Endodermal cell (in vitro differentiated cells): ENCODE data around the gene NCAM1. TPM values are rescaled to one million over a fixed set of nuclear protein-coding genes. Genes with fewer than 3 reads are reported as not detected.

Experiments
- DNase-seq: peaks from one replicate; pipeline ENCODE4 v3.0.0-alpha.2; 2017
- H3K27ac ChIP-seq: 2 replicates; pipeline ENCODE4 v1.5.1; 2013; ENCODE audit warnings: mild to moderate bottlenecking, low read depth, low read length, moderate library complexity
- H3K27me3 ChIP-seq: 2 replicates; pipeline ENCODE4 v1.6.1; 2013; ENCODE audit warnings: mild to moderate bottlenecking, low read length, moderate library complexity; ENCODE audit not compliant: insufficient read depth, control insufficient read depth, poor library complexity, severe bottlenecking
- H3K36me3 ChIP-seq: 2 replicates; pipeline ENCODE4 v1.7.0; 2013; ENCODE audit warnings: mild to moderate bottlenecking, low read length, moderate library complexity; ENCODE audit not compliant: control insufficient read depth, insufficient read depth
- H3K4me1 ChIP-seq: one replicate; pipeline ENCODE4 v1.7.0; 2013; ENCODE audit warnings: low read length; ENCODE audit not compliant: control insufficient read depth, insufficient read depth
- H3K4me3 ChIP-seq: 2 replicates; pipeline ENCODE4 v1.5.1; 2013; ENCODE audit warnings: mild to moderate bottlenecking, low read length, moderate library complexity
- H3K9ac ChIP-seq: 2 replicates; pipeline ENCODE4 v1.6.1; 2013; ENCODE audit warnings: mild to moderate bottlenecking, low read length, moderate library complexity; ENCODE audit not compliant: poor library complexity, severe bottlenecking; ENCODE audit errors: extremely low read depth
- H3K9me3 ChIP-seq: 2 replicates; pipeline ENCODE4 v1.6.1; 2013; ENCODE audit warnings: mild to moderate bottlenecking, low read length, moderate library complexity; ENCODE audit not compliant: control insufficient read depth
- H3K27ac Mint-ChIP-seq: 2 replicates; pipeline ENCODE4 v1.8.0; 2020; ENCODE audit warnings: mixed read lengths
- H3K27me3 Mint-ChIP-seq: 2 replicates; pipeline ENCODE4 v1.8.0; 2021; ENCODE audit warnings: mild to moderate bottlenecking, mixed read lengths; ENCODE audit not compliant: insufficient read depth
- H3K36me3 Mint-ChIP-seq: 2 replicates; pipeline ENCODE4 v1.8.0; 2020; ENCODE audit warnings: low read depth, mixed read lengths
- H3K4me1 Mint-ChIP-seq: 2 replicates; pipeline ENCODE4 v1.8.0; 2020; ENCODE audit warnings: mixed read lengths
- H3K4me3 Mint-ChIP-seq: 2 replicates; pipeline ENCODE4 v1.8.0; 2020; ENCODE audit warnings: mild to moderate bottlenecking, moderate library complexity, mixed read lengths
- H3K9me3 Mint-ChIP-seq: 2 replicates; pipeline ENCODE4 v1.8.0; 2020; ENCODE audit warnings: mild to moderate bottlenecking, mixed read lengths
- CTCF ChIP-seq: fragments of 200-600 bp; sonication (generic); conservative IDR thresholded peaks from 2 replicates; pipeline ENCODE4 v1.5.0; 2021; ENCODE audit warnings: antibody characterized with exemption, mild to moderate bottlenecking
- WGBS, 2 experiments: methylation state at CpG; one replicate each; pipeline versions ENCODE4 v1.1.5 to v1.1.7; 2013; ENCODE audit warnings: missing lambda C conversion rate in 2 of 2, mixed read lengths in 1 of 2; ENCODE audit not compliant: insufficient coverage in 1 of 2, insufficient read length in 1 of 2; 5-methylcytosine and 5-hydroxymethylcytosine counted together
- total RNA-seq, 2 donors: library from RNA; stranded (reverse); fragmentation: NEBNext Ultra II Directional in 1 of 2; extraction: Animal tissue kit (Norgen Biotek cat#: 25700) in 1 of 2; gene quantifications; 2 replicates in 1 of 2; 3 replicates in 1 of 2; pipeline ENCODE4 v1.2.1, GENCODE V29; 2021

Gene NCAM1
- total RNA-seq, 2 donors from 2014 or later = 1.6 to 2.9 TPM

GRCh38 chr11:113275602-113276001 is 314.4 kb downstream of the NCAM1 start:
- Histone ChIP-seq H3K27ac (no peak overlapping the region), H3K27me3 (peaks cover 7% of the 10 kb centered on the region), H3K36me3 (no peaks in the 10 kb centered on the region), H3K9ac (no peak overlapping the region), H3K9me3 (no peaks in the 10 kb centered on the region), H3K4me3 (no peak overlapping the region), H3K4me1 (peaks cover 11% of the 10 kb centered on the region)
- Mint-ChIP-seq H3K36me3 (no peaks in the 10 kb centered on the region), H3K27me3 (peaks cover 7% of the 10 kb centered on the region), H3K4me1 (peaks cover 14% of the 10 kb centered on the region), H3K27ac (no peak overlapping the region), H3K4me3 (no peak overlapping the region), H3K9me3 (no peaks in the 10 kb centered on the region)
- no peak for TF ChIP-seq CTCF
- DNase-seq = no peak
- 93 to 95% methylated on average over 7 of the region's 7 CpGs for WGBS, 2 experiments

- no peak for TF ChIP-seq CTCF
- Mint-ChIP-seq H3K27me3 (peaks cover 4% of the 10 kb centered on the region), H3K36me3 (no peaks in the 10 kb centered on the region), H3K4me1 (peaks cover 14% of the 10 kb centered on the region), H3K4me3 (no peak overlapping the region), H3K27ac (no peak overlapping the region), H3K9me3 (no peaks in the 10 kb centered on the region)
- DNase-seq = no peak
- no peak overlapping the region for H3K27ac ChIP-seq
- H3K27me3 ChIP-seq = peaks cover 7% of the 10 kb centered on the region
- H3K4me3 ChIP-seq = no peak overlapping the region
- no peaks in the 10 kb centered on the region for H3K9me3 ChIP-seq
- no peaks in the 10 kb centered on the region for H3K36me3 ChIP-seq
- WGBS, 2 experiments = 92% methylated on average over 2 of the region's 2 CpGs; no CpG with 5 or more reads in 1 of the 2 experiments
- peaks cover 11% of the 10 kb centered on the region for H3K4me1 ChIP-seq
- H3K9ac ChIP-seq = no peak overlapping the region
Observed at GRCh38 chr11:113276466-113276865, 315.2 kb downstream of the NCAM1 start.

GRCh38 chr11:113277907-113278306 is 316.7 kb downstream of the NCAM1 start:
- Histone ChIP-seq H3K9ac (no peak overlapping the region), H3K36me3 (no peaks in the 10 kb centered on the region), H3K27me3 (peaks cover 8% of the 10 kb centered on the region), H3K4me1 (peaks cover 11% of the 10 kb centered on the region), H3K9me3 (no peaks in the 10 kb centered on the region), H3K27ac (no peak overlapping the region), H3K4me3 (no peak overlapping the region)
- H3K4me3 Mint-ChIP-seq = no peak overlapping the region
- no peaks in the 10 kb centered on the region for H3K36me3 Mint-ChIP-seq
- peaks cover 4% of the 10 kb centered on the region for H3K27me3 Mint-ChIP-seq
- no peak overlapping the region for H3K27ac Mint-ChIP-seq
- no peak for TF ChIP-seq CTCF
- H3K4me1 Mint-ChIP-seq = peaks cover 10% of the 10 kb centered on the region
- WGBS, 2 experiments = 92 to 100% methylated on average over 4 to 5 of the region's 5 CpGs
- H3K9me3 Mint-ChIP-seq = no peaks in the 10 kb centered on the region
- DNase-seq = peak; percentile 7
